ENCODE measurements around the gene RAB26.
"Not testable (repeated sequence)": the region's sequence is repeated elsewhere in the genome, so short reads cannot be mapped to it uniquely, and the experiment has no call there.

Gene RAB26

DNA sequence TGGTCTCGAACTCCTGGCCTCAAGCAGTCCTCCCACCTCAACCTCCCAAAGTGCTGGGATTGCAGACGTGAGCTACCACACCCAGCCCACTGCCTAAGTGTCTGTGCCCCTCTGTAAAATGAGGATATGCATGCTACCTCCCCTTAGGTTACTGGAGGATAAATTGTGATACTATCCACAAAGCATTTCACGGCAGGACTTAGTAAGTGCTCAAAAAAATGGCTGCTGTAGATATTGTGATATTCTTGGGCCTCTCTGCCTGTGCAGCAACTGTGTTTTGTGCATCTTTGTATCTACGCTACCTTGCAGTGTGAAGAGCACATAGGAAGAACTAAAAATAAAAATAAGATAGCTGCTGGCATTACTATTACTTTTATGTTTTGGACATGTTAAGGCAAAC, 49.9 kb downstream of the RAB26 start:
- Histone ChIP-seq H3K4me3 (replicated peaks; ENCODE audit: low read depth, low read length) (no peak overlapping the region), H3K27me3 (replicated peaks; ENCODE audit: control insufficient read depth, insufficient read depth, low read length) (peaks cover 2% of the 10 kb centered on the region; the same call in 1 of the 2 replicates), H3K36me3 (ENCODE audit: control insufficient read depth, insufficient read depth, low read length) (no peaks in the 10 kb centered on the region)
- DNase-seq (ENCODE audit: extremely low read depth, insufficient read length): no peak
- TF ChIP-seq, protein P1, sequence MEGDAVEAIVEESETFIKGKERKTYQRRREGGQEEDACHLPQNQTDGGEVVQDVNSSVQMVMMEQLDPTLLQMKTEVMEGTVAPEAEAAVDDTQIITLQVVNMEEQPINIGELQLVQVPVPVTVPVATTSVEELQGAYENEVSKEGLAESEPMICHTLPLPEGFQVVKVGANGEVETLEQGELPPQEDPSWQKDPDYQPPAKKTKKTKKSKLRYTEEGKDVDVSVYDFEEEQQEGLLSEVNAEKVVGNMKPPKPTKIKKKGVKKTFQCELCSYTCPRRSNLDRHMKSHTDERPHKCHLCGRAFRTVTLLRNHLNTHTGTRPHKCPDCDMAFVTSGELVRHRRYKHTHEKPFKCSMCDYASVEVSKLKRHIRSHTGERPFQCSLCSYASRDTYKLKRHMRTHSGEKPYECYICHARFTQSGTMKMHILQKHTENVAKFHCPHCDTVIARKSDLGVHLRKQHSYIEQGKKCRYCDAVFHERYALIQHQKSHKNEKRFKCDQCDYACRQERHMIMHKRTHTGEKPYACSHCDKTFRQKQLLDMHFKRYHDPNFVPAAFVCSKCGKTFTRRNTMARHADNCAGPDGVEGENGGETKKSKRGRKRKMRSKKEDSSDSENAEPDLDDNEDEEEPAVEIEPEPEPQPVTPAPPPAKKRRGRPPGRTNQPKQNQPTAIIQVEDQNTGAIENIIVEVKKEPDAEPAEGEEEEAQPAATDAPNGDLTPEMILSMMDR (IDR thresholded peaks at IDR 0.05; ENCODE audit: insufficient read depth, low read length, poor library complexity, severe bottlenecking): no peak

DNA sequence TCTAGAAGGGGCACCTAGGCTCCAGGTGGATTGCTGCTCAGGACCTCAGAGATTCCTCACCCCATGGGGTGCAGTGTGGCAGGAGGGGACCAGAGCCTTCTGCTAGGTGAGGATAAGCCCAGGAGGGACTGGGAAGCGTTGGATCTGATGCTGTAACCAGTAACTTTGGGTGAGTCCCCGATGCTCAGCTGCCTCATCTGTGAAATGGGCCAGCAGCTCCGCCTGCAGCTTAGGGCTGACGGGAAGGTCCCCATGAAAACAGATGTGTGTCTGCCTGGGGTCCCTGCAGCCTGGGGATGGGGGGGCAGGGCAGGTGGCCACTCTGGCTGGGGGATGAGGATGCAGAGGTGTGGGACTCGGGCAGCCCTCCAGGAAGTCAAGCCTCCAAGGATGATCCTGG, 50.7 kb downstream of the RAB26 start:
- peaks cover 2% of the 10 kb centered on the region; the same call in 1 of the 2 replicates for H3K27me3 ChIP-seq (replicated peaks; ENCODE audit: control insufficient read depth, insufficient read depth, low read length)
- TF ChIP-seq, protein P1 (IDR thresholded peaks at IDR 0.05; ENCODE audit: insufficient read depth, low read length, poor library complexity, severe bottlenecking): no peak
- no peaks in the 10 kb centered on the region for H3K36me3 ChIP-seq (ENCODE audit: control insufficient read depth, insufficient read depth, low read length)
- no peak for DNase-seq (ENCODE audit: extremely low read depth, insufficient read length)
- no peak overlapping the region for H3K4me3 ChIP-seq (replicated peaks; ENCODE audit: low read depth, low read length)

DNA sequence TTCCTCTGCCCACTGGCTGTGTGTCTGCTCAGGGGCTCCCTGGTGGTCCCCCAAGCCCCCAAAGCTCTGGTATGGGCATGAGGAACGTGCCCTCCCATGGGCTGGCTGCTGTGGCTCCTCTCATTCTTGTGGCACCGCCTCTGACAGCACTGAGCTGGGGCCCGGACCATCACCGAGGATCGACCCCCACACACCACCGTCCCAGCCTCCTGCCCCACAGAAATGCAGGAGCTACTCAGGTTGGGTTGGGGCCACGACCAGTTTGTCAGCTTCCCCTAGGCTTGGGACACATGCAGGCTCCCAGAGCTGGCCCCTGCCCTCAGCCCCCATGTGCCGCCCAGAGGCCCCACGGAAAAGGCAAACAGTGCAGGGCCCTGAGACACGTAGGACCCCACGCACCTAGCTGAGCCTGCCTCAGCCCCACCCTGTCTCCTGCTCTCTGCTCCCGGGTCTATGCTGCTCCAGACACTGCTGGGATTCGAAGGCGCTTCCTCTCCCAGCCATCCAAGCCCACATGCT, 51.3 kb downstream of the RAB26 start:
- H3K4me3 ChIP-seq (replicated peaks; ENCODE audit: low read depth, low read length): no peak overlapping the region
- DNase-seq (ENCODE audit: extremely low read depth, insufficient read length): no peak
- no peaks in the 10 kb centered on the region for H3K36me3 ChIP-seq (ENCODE audit: control insufficient read depth, insufficient read depth, low read length)
- TF ChIP-seq, protein P1 (IDR thresholded peaks at IDR 0.05; ENCODE audit: insufficient read depth, low read length, poor library complexity, severe bottlenecking): no peak
- peaks cover 2% of the 10 kb centered on the region; the same call in 1 of the 2 replicates for H3K27me3 ChIP-seq (replicated peaks; ENCODE audit: control insufficient read depth, insufficient read depth, low read length)

DNA sequence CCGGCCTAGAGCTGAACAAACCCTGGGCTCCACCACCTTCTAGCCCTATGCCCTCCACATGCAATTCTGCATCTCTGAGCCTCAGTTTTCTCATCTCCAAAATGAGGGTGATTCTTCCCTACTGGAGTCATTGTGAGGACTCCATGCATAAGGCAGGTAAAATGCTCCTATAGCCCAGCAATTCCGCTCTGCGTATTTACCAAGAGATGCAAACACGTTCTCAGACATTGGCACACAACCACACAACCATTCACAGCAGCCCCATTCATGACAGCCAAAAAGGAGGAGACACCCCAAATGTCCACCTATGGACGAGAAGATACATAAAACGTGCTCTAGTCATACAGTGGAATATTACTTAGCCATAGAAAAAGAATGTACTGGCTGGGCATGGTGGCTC, 51.9 kb downstream of the RAB26 start:
- Histone ChIP-seq H3K27me3 (replicated peaks; ENCODE audit: control insufficient read depth, insufficient read depth, low read length) (peaks cover 2% of the 10 kb centered on the region; the same call in 1 of the 2 replicates), H3K4me3 (replicated peaks; ENCODE audit: low read depth, low read length) (no peak overlapping the region), H3K36me3 (ENCODE audit: control insufficient read depth, insufficient read depth, low read length) (no peaks in the 10 kb centered on the region)
- TF ChIP-seq, protein P1 (IDR thresholded peaks at IDR 0.05; ENCODE audit: insufficient read depth, low read length, poor library complexity, severe bottlenecking): no peak
- no peak for DNase-seq (ENCODE audit: extremely low read depth, insufficient read length)

DNA sequence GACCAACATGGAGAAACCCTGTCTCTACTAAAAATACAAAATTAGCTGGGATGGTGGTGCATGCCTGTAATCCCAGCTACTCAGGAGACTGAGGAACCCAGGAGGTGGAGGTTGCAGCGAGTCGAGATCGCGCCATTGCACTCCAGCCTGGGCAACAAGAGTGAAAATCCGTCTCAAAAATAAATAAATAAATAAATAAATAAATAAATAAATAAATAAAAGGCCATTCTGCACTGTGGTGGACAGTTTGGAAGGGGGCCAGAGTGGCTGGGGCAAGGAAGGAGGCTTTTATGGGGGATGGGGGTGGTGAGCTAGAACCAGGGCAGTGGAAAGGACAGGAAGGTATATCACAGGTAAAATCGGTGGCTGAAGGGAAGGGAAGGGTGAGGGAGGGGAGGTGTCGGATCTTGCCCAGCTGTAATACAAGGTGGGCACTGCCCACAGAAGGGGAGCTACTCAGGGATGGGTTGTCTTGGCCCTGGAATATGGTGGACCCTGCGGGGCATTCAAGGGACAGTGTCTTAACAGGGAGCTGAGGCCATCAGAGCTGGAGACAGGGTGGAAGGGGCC, 54.8 kb downstream of the RAB26 start:
- not testable (repeated sequence) for H3K27me3 ChIP-seq (replicated peaks; ENCODE audit: control insufficient read depth, insufficient read depth, low read length); H3K4me3 ChIP-seq (replicated peaks; ENCODE audit: low read depth, low read length); DNase-seq (ENCODE audit: extremely low read depth, insufficient read length)
- H3K36me3 ChIP-seq (ENCODE audit: control insufficient read depth, insufficient read depth, low read length): peaks cover 10% of the 10 kb centered on the region

All from GM06990 (cell line).